ENCODE measurements around the gene TRIM62.

The TRIM62 gene

DNA sequence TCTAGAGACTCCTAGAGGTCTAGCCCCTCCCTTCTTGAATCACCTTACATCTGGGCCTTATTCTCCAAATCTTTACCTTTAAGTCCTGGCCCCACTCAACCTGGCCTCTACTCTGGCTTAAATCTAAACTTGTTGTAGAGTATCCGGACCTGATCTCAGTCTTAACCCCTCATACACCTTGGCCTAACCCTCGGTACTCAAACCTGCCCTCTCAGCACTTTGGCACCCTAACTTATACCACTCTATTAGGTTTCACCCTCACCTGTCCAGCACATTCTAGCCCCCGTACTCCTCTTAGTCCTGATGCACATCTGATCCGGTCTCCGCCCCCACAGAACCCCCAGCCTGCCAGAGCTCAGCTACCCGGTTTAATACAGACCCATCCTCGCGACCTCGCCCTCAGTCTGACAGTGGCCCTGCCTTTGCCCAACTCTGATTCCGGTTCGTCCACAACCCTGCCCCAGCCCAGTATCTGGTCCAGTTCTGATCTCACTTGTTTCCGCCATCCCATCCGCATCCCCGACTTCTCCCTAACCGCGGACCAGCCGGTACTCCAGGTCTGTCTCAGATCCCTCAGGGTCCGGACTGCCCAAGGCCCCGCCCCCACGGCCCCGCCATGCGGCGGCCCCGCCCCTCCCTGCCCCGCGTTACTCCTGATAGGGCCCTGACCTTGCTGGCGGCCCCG, 1.5 kb downstream of the TRIM62 start:
- no peak for DNase-seq

DNA sequence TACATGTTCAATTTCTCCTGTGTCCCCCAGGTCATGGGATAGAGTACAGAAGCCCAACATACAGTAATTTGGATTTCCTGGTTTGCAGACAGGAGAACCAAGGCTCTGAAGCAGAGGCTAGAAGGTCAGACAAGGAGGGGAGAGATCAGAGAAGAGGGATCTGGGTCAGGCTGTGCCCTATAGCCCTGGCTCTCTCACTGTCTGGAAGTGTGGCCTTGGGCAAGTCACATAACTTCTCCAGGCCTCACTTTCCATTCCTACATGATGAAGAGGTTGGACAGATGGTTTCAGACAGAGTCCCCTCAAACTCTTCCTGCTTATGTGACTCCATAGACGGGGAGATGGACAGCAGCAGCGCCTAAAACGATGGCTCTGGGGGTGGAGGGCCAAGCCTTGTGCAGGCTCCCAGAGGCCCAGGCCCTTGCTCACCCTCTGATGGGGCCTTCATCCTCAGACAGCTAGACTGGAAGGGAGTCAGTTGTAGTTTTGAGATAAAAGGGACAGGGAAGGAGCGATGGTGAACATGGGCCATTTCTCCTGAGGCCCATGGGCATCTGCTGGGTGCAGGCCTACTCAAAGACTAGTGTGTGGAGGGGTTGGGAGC, 2.9 kb downstream of the TRIM62 start:
- DNase-seq: no peak

DNA sequence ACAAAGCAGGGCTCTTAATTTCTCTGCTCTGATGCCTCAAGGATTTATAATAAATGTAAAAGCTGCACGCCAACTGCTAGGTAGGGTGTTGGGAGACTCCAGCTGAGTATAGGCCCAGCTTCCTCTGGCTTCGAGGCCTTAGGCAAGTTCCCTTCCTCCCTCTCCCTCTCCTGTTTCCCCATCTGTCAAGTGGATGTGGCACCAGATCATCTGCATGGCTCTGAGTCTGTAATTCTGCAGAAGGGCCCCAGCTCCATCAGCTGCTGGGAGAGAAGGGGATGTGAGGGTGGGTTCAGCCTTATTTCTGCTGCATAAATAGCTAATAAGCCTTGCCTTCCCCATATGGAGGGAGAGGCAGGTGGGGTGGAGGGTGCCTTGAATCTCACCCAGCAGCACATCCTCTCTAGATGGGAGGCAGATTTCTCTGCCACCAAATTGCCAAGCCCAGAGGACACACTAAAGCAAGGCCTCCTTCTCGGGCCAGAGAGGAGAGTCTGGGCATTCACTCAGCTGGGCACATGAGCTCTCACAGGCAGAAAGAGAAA, 3.8 kb downstream of the TRIM62 start:
- no peak for DNase-seq

DNA sequence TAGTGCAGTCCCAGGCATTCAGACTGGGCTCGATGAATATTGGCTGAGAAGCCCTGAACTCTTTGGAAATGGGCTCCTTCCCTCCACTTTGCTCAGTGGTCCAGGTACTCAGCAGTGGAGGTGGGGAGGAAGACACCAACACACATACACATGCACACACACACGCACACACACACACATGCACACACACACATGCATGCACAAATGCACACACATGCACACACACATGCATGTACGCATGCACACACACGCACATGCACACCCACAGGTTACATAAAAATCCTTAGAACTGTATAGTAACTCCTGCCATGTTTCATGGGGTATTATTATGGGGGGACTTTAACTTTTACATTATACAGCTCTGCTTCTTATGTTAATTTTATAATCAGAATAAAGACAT, 5.0 kb downstream of the TRIM62 start:
- no peak for DNase-seq

DNA sequence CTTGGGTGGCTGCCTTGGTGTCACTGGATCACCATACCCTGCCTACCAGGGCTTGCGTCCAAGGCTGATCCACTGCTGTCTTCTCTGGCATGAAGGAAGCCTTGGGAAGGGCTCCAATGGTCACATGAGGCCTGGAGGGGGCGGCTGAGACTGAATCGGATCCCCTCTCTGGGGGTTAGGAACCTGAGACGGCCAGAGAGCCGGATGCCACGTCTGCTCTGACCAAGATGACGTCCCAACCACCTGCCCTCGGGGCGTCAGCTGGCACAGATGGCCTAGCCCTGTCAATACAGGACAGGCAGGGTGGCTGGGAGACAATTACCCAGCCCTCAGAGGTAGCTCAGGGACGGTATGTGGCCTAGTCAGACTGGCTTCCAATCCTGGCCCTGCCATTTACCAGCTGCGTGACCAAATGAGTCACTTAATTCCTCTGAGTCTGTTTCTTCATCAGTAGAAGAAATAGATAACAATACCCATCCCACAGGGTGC, 5.4 kb downstream of the TRIM62 start:
- no peak for DNase-seq

DNA sequence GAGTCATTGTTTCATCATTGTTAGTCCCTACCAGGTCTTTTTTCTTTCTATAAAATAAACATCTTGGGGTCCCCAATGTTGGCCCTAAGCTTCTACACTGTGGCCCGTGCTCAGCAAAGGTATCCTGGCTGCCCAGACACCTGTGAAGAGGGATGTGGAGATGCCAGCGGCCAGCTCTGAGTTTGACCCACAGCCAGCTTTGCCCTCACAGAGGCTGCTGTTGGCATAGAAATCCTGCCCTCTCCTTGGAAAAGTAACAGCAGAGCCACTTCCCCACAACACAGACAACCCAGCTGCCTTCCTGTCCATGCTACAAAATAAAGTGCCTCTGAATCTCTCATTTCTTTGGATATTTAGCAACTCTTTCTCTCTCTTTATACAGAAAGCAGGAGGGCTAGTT, 6.0 kb downstream of the TRIM62 start:
- no peak for DNase-seq

DNA sequence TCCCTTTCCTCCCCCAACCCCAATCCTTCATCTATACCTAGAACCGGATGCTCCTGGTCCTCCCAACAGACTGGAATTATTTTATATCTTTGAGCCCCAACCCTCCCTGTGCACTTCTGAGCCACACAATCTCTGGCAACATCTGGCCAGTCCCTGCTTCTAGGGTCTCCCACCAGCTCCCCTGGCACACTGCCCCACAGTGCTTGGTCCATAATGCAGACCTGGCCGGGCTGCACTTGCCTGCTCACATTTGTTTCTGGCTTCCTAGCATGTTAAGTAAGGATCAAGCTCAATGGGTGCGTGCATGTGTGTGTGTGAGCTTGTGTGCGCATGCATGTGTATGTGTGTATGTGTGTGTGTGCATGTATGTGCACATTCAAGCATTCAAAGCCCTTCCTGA, 8.8 kb downstream of the TRIM62 start:
- no peak for DNase-seq

DNA sequence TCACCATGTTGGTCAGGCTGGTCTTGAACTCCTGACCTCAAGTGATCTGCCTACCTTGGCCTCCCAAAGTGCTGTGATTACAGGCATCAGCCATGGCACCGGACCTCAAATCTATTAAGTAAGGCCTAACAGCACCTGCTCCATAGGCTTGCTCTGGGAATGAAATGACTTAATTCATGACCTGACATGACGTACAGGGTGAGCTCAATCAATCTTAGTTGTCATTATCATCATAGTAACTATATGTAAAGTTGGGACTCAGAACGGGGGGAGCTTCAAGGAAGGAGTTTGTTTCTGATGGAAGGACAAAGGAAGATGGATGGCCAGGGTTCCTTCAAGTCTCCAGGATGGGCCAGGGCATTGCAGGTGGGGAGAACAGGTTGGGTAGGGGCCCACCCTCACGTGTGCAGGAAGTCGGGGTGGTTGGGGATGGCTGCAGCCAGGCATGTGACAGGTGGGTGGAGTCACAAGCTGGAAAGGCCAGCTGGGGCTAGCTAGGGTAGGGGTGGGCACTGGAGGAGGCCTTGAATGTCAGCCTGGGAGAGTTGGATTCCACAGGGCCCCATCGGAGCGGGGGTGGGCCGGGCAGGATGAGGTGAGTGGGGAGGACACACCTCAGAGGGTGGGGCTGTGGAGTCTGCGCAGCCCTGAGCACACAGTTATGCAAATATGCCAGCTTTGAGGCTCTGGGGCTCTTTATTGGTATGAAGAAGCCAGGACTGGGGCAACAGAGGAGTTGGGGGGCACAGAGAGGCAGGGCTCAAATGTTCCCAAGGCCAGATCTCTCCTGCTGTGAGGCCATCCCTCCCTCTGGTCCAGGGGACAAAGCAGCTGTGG, 9.6 kb downstream of the TRIM62 start:
- no peak for DNase-seq

DNA sequence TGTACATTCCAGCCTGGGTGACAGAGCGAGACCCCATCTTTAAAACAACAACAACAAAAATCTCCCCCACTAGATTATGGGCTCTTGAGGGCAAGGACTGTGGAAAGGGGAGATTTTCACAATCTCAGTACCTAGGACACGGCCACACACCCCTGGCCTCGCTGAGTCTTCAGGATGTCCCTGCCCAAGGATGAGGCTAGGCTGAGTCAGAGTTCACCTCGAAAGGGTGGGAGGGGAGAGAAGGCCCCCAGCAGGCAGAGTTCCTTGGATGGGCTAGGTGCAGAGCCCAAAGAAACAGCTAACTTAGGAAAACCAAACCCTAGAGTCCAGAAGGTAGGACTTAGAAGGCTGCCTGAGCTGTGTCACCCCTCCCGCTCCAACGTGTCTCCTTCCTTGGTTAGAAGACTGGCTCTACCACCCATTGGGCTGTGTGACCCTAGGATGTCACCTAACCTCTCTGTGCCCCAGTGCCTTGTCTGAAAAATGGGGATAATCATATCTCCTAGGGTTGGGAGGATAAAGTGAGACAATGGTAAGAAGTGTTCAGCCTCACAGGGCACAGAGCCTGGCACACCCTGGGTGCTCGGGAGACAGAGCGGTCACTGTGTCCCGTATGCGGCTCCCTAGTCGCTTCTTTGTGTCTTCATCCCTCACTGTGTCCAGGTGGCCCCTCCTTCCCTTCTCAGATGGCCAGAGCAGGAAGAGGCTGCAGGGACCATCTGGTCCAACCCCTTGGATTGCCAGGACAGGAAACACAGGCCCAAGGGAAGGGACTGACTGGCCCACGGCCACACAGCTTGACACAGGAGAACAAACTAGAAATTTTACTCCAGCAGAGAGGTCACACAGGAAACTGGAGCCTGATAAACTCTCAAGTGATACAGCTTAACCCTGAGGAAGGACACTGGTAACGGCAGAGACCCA, 11.2 kb downstream of the TRIM62 start:
- DNase-seq: no peak

DNA sequence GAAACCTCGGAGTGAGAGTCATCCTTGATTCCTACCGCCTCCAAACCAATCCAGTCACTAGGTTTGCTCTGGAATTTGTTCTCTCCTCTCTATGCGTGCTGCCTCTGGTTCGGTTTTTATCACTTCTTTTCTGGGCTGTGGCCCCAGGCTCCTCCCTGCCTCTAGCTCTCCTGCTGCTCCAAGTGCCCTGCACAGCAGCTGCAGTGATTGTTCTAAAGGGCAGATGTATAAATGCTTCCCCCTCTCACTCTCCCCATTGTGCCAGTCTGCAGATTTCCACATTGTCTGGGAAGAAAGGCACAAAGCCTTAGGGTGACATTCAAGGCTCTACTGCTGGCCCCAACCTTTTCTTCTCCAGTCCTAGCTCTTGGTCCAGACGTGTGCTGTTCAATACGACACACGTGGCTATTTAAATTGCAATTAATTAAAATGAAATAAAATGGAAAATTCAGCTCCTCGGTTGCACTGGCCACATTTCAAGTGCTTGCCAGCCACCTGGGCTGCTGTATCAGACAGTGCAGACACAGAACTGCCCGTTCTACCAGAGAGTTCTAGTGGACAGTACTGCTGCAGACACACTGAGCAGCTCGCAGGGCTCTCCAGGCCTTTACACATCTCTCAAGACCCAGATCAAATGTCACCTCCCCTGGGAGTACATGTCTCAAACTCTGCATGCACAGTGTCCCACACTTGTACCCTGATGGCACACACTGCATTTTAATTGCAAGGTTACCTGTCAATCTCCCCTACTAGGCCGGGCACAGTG, 12.4 kb downstream of the TRIM62 start:
- DNase-seq: no peak

DNA sequence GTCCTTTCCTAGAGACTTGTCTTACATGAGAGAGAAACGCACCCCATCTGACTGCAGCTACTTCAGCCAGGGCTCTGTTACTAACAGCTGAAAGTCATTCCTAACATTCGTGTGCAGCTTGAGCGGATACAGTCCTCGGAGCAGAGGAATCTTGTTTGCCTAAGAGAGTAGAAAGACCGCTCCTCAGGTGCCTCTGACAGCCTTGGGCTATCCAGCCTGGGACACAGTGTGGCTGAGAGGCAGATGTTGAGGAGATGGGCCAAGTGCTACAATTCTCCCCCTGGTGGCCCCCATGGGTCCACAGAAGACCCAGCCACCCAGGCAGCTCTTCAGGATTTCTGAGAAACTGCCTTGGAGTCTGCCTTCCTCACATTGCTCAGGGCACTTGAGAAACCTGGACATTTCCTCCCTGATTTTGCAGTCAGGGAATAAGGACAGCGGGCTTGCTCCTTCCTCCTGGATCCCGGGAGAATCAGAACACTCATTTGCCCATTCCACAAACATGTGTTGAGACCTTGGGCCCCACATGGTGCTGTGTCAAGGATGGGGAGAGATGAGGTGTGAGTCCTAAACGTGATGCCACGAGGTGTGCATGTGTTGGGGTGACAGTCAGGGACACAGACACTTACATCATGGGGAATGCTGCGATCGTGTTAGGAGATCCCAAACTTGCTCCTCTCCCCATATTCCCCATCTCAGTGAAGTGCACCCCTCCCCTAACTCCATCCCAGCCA, 13.1 kb downstream of the TRIM62 start:
- DNase-seq: no peak

DNA sequence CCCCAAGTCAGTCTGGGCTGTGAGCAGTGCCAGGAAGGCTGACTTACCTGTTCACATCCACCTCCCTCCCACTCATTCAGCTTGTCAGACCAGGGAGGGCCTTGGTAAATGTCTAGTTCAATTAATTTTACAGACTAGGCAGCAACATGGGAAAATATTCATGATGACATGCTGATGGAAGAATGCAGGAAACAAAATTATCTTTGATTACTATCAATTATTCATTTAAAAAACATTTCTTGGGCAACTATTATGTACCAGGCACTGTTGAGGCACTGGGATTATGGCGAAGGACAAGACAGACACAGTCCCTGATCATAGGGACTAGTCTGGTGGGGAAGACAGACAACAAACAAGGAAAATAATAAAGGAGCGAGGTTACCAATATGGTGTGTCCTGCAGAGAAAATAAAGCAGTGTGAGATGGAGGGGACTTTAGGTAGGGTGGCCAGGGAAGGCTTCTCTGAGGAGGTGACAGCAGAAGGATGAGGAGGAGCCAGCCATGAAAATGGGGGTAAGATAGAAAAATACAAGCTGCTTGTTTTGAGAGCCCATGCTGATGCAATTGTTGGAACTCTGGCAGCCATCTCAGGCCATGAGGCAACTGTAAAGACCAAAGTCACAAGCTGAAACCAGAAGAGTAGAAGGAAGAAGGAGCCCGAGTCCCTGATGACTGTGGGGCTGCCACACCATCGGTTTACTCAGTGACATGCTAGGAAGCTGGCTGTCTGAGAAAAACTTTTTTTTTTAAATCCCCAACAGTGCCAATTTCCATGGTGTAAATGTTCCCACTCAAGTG, 14.0 kb downstream of the TRIM62 start:
- no peak for DNase-seq

DNA sequence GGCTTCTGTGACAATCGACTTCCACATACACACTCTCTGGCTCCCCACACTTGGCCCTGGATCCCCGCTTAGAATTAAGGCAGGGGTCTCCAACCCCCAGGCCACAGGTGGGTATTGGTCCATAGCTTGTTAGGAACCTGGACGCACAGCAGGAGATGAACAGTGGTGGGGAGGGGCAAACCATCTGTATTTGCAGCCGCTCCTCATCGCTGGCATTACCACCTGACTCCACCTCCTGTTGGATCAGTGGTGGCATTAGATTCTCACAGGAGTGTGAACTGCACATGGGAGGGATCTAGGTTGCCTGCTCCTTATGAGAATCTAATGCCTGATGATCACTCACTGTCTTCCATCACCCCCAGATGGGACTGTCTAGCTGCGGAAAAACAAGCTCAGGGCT, 16.0 kb downstream of the TRIM62 start:
- DNase-seq: no peak

DNA sequence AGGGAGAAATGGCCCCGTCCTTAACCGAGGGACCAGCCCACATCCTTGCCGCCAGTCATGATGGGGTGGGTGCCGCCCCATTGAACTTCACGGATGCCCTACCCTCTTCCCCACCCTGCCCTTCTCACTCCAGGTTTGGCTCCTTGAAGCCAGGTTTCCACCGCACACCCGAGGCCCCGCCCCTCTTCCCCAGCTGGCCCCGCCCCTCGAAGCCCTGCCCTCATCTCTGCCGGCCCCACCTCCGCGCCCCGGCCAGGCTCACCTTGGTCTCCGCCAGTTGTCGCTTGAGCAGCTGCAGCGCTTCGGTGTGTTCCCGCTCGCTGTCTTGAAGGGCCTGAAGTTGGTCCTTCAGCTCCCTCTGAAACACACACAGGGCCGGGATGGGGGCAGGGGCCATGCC, 16.6 kb downstream of the TRIM62 start:
- DNase-seq: no peak

DNA sequence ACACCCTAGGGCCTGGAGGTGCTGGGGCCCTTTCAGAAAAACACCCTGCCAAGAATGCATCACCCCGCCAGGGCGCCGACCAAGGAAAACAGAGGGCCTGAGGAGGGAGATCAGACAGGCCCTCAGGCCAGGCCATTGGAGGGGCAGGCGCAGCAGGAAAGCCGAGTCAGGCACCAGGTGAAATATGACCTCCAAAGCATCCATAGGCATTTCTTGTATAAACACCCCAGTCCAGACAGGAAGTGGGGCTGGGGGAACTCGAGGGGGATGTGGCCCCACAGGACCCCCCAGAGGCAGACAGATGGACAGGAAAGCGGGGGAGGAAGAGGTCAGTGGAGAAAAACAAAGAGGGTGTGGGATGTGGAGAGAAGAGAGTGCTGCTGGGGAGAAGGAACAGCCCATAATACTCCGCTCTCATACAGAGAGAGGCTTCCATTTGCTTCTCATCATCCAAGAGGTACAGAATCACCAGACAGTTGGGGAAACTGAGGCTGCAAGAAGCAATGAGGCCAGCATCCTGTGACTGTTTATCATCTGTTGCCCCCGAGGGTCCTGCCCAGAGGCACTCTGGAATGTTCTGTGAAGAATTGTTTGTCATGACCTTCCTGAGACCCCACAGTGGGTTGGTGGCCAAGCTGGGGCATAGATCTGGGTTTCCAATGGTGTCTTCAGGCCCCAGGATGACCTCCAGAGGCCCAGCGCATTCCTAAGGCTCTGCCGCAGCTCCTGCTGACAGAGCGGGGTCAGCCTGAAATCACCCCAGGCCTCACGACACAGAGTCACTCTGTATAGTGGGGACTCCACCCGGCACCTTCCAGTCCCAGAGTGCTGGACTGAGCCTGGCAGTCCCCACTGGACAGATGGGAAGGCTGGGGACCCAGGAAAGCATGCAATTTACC, 18.0 kb downstream of the TRIM62 start:
- no peak for DNase-seq

DNA sequence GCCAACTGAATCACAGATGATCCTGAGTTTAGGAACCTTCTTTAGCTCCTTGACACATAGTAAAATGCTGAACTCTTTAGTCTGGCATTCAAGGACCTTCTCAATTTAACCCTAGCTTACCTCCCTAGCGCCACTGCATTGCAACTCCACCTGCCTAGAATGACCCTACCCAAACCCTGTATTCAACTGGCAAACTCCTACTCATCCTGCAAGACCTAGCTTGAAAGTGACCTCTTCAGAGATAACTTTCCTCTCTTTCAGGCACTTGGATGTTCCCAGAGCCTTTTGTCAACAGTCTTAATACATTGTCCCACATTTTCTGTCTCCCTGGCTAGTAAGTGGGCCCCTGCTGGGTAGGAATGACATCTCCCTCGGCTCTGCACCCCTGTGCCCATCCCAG, 19.7 kb downstream of the TRIM62 start:
- no peak for DNase-seq

DNA sequence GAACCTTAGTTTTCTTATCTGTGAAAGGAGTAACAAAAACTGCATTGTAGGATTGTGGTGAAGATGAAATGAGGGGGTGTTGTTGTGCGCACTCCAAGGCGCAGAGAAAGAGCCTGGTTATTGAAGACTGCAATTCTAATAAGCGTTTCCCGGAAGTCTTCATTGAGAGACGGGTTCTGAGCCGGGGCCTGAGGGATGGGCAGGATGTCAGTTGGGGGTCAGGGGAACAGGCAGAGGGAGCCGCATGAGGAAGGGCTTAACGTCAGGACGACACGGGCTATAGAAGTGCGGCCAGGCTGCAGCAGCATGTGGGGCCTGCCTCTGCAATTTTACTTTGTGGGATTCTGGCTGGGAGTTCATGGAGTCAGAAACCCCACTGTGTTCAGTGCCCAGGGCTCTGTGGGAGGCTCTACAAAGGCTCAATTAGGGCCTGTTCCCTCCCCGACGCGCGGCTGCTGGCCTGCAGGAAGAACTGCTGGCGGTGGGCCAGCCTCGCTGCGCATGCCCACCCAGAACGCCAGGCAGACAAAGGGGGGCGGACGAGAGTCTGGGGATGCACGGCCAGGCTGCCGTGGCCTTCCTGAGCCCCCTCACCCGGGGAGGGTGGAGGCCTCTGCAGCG, 20.7 kb downstream of the TRIM62 start:
- DNase-seq: no peak

DNA sequence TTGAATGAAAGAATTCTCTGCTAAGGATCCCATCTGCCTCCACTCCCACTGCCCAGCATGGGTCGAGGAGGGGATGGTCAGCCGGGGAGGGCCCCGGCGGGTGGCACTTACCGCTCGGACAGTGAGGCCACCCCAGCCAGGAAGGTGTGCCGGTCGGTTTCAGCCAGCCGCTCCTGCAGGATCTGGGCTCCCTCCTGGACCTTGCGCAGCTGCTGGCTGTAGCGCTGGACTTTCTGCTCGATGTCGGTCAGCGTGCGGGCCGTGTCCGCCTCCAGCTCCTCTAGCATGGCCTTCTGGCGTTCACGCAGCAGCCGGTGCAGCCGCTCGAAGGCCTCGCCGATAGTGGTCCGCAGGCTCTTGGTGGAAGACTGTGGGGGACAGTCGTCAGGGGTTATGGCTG, 22.3 kb downstream of the TRIM62 start:
- no peak for DNase-seq

DNA sequence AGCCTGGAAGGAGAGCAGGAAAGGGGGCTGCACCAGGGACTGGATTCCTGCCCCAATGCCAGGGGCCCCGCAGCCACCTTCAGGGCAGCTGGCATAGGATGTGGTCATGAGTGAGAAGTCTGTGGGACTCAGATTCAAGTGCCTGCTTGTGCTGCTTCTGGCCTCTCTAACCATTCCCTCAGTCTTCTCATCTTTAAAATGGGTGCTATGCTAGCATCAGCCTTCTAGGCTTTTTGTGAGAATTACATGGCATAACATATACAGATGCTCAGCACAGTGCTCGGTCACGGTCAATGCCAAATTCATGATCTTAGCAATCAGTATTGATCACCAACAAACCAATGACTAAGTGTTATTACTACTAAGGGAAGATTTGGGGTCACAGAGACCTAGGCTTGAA, 23.5 kb downstream of the TRIM62 start:
- no peak for DNase-seq

All from effector CD4-positive, alpha-beta T cell (primary cell).